Esophagus squamous epithelium (tissue), 4 donors: Measurements from ENCODE around the gene STK38L.

Experiments used
- CTCF ChIP-seq, 6 experiments: fragments of 450-650 bp in 4 of 6; fragments of 200-600 bp in 2 of 6; sonication (generic) in 2 of 6; IDR thresholded peaks; one replicate each; pipeline ENCODE4 v1.5.1; 2016 to 2019; ENCODE audit warnings: antibody characterized with exemption in 6 of 6, mild to moderate bottlenecking in 4 of 6, moderate library complexity in 4 of 6
- POLR2A ChIP-seq, 4 donors: fragments of 450-650 bp; IDR thresholded peaks; one replicate each; pipeline ENCODE4 v1.6.1; 2017; ENCODE audit warnings: antibody characterized with exemption in 4 of 4, mild to moderate bottlenecking in 4 of 4, moderate library complexity in 3 of 4

- TF ChIP-seq POLR2A (IDR thresholded peaks at IDR 0.05) (no peak), CTCF (IDR thresholded peaks at IDR 0.05) (no peak)
Measured at GRCh38 chr12:27334721-27335082, 90.6 kb downstream of the STK38L start.
